Measurements from ENCODE around the gene ISOC1.

GRCh38 chr5:129113867-129114266 lies 19.3 kb downstream of the ISOC1 start:
- TF ChIP-seq POLR2AphosphoS5 (IDR thresholded peaks at IDR 0.05; ENCODE audit: borderline replicate concordance, low read depth, low read length): no peak
- no peak for TF ChIP-seq EZH2 (IDR thresholded peaks at IDR 0.05)
- no peak for TF ChIP-seq FOXP2 (optimal IDR thresholded peaks at IDR 0.05; ENCODE audit: control extremely low read depth, extremely low read length, insufficient read depth)

Measured in SK-N-MC (cell line).